HG02623 (cell line): Measurements from ENCODE around the gene EML5.

Source experiments
- ATAC-seq: cut with Tn5 transposase; IDR thresholded peaks from one replicate; pipeline ENCODE4 v1.9.1; 2021; ENCODE audit warnings: moderate library complexity; ENCODE audit not compliant: unreplicated experiment

The EML5 gene

GRCh38 chr14:88568196-88568595 is 224.6 kb downstream of the EML5 start:
- no peak for ATAC-seq

- no peak for ATAC-seq
These were observed 227.3 kb downstream of the EML5 start for GRCh38 chr14:88565427-88565826.

GRCh38 chr14:88563845-88564244 is 228.9 kb downstream of the EML5 start:
- ATAC-seq: no peak

GRCh38 chr14:88562831-88563686 is 229.7 kb downstream of the EML5 start, which contains the start of gene ZC3H14:
TSS of gene ZC3H14 (plus strand) at chr14:88563037. CDS start at chr14:88563134, 97 bp downstream.
- peak; percentile 93 for ATAC-seq

GRCh38 chr14:88562532-88562830 is 230.3 kb downstream of the EML5 start:
- ATAC-seq: no peak
